A549 (cell line): ENCODE data around the gene C11orf68. TPM values are rescaled to one million over a fixed set of nuclear protein-coding genes. Genes with fewer than 3 reads are reported as not detected.

Experiments used
- ATAC-seq, 2 experiments: fragments of 200-7000 bp in 1 of 2; fragments of >200 bp in 1 of 2; cut with Nextera tagmentation in 1 of 2; cut with Tn5 transposase in 1 of 2; 3 replicates each; pipeline versions ENCODE4 v1.8.0 to v1.9.1; 2018 to 2020; ENCODE audit warnings: mild to moderate bottlenecking in 1 of 2, moderate library complexity in 1 of 2
- CTCF ChIA-PET: fragments of 300-600 bp; sonication (Branson Sonifier 250); formaldehyde crosslinking; extraction: SDS; loops from one replicate; lab custom pipeline; 2021; ENCODE audit warnings: antibody characterized with exemption, inconsistent platforms; lab: Yijun Ruan, JAX
- POLR2A ChIA-PET: fragments of 350-600 bp; formaldehyde crosslinking; extraction: SDS; loops from one replicate; lab custom pipeline; 2021; ENCODE audit warnings: antibody characterized with exemption, inconsistent platforms; lab: Yijun Ruan, JAX
- DNase-seq, 2 experiments: peaks; one replicate each; pipeline versions ENCODE4 v3.0.0 to v3.0.0-alpha.2; 2011 to 2016; ENCODE audit warnings: low read depth in 1 of 2, low spot score in 1 of 2
- FAIRE-seq: peaks from 2 replicates; lab custom pipeline; 2011; peaks lifted over from hg19 to GRCh38; lab: Jason Lieb, UNC
- H3K27ac ChIP-seq, 2 experiments: fragments of >200 bp; sonication (Bioruptor Twin); formaldehyde crosslinking; 3 replicates each; pipeline ENCODE4 v1.5.1; 2016 to 2017
- H3K4me1 ChIP-seq: fragments of >200 bp; sonication (Bioruptor Twin); formaldehyde crosslinking; 3 replicates; pipeline ENCODE4 v1.6.1; 2016
- H3K4me2 ChIP-seq: fragments of >200 bp; sonication (Bioruptor Twin); formaldehyde crosslinking; 3 replicates; pipeline ENCODE4 v1.6.1; 2016
- H3K4me3 ChIP-seq: fragments of >200 bp; sonication (Bioruptor Twin); formaldehyde crosslinking; 3 replicates; pipeline ENCODE4 v1.5.1; 2016
- H3K9me3 ChIP-seq: fragments of >200 bp; sonication (Bioruptor Twin); formaldehyde crosslinking; 3 replicates; pipeline ENCODE4 v1.6.1; 2016
- ATOH8 ChIP-seq: fragments of 250-450 bp; sonication (Bioruptor Pico); IDR thresholded peaks from 2 replicates; pipeline ENCODE4 v1.5.0; 2020; ENCODE audit warnings: low read depth, mild to moderate bottlenecking, moderate library complexity
- CBX2 ChIP-seq: fragments of 200-600 bp; sonication (generic); IDR thresholded peaks from 2 replicates; pipeline ENCODE4 v1.6.1; 2016; ENCODE audit warnings: low read depth, mild to moderate bottlenecking, borderline replicate concordance
- CHD4 ChIP-seq: fragments of 200-600 bp; sonication (generic); IDR thresholded peaks from 2 replicates; pipeline ENCODE4 v1.6.1; 2016; ENCODE audit warnings: antibody characterized with exemption, mild to moderate bottlenecking, borderline replicate concordance
- EHMT2 ChIP-seq: fragments of 200-600 bp; sonication (generic); IDR thresholded peaks from 2 replicates; pipeline ENCODE4 v1.6.1; 2016; ENCODE audit warnings: antibody characterized with exemption, low read depth, mild to moderate bottlenecking, moderate library complexity
- ESRRA ChIP-seq: fragments of 150-350 bp; IDR thresholded peaks from 2 replicates; pipeline ENCODE4 v1.6.1; 2014; ENCODE audit warnings: mild to moderate bottlenecking, low read length, borderline replicate concordance
- GATA3 ChIP-seq: IDR thresholded peaks from 2 replicates; pipeline ENCODE4 v1.6.1; 2012; ENCODE audit warnings: borderline replicate concordance
- HDAC2 ChIP-seq: fragments of 200-600 bp; sonication (generic); IDR thresholded peaks from 2 replicates; pipeline ENCODE4 v1.6.1; 2016
- HEYL ChIP-seq: fragments of 250-450 bp; sonication (Bioruptor Pico); IDR thresholded peaks from 2 replicates; pipeline ENCODE4 v1.8.0; 2021; ENCODE audit warnings: mild to moderate bottlenecking, moderate library complexity
- HMGXB4 ChIP-seq: fragments of 250-450 bp; sonication (Bioruptor Pico); IDR thresholded peaks from 2 replicates; pipeline ENCODE4 v1.5.0; 2021; ENCODE audit warnings: mild to moderate bottlenecking, moderate library complexity, borderline replicate concordance
- HOXA7 ChIP-seq: fragments of 250-450 bp; sonication (Bioruptor Pico); IDR thresholded peaks from 2 replicates; pipeline ENCODE4 v1.5.0; 2020; ENCODE audit warnings: mild to moderate bottlenecking, moderate library complexity
- JUN ChIP-seq, 2 experiments: fragments of >200 bp; sonication (Bioruptor Twin); formaldehyde crosslinking; IDR thresholded peaks; 2 replicates in 1 of 2; 3 replicates in 1 of 2; pipeline ENCODE4 v1.6.1; 2016 to 2017
- JUNB ChIP-seq: fragments of >200 bp; sonication (Bioruptor Twin); formaldehyde crosslinking; IDR thresholded peaks from 2 replicates; pipeline ENCODE4 v1.6.1; 2016
- KDM1A ChIP-seq: fragments of 200-600 bp; sonication (generic); IDR thresholded peaks from 2 replicates; pipeline ENCODE4 v1.6.1; 2016; ENCODE audit warnings: low read depth, mild to moderate bottlenecking
- MAZ ChIP-seq: fragments of 150-350 bp; IDR thresholded peaks from 2 replicates; pipeline ENCODE4 v1.6.1; 2014; ENCODE audit warnings: antibody characterized with exemption, low read depth, low read length, borderline replicate concordance
- PBX3 ChIP-seq: IDR thresholded peaks from 2 replicates; pipeline ENCODE4 v1.6.1; 2012
- POLR2A ChIP-seq: IDR thresholded peaks from 2 replicates; pipeline ENCODE4 v1.6.1; 2012; ENCODE audit warnings: mild to moderate bottlenecking, low read length
- POLR2AphosphoS2 ChIP-seq: conservative IDR thresholded peaks from 2 replicates; pipeline ENCODE4 v1.6.1; 2012; ENCODE audit warnings: low read length, improper control_type of control experiment, inconsistent platforms
- RCOR1 ChIP-seq: fragments of 150-350 bp; IDR thresholded peaks from 2 replicates; pipeline ENCODE4 v1.6.1; 2014; ENCODE audit warnings: antibody characterized with exemption, low read length, low read depth
- TFCP2L1 ChIP-seq: fragments of 250-450 bp; sonication (Bioruptor Pico); IDR thresholded peaks from 2 replicates; pipeline ENCODE4 v1.5.0; 2021; ENCODE audit warnings: mild to moderate bottlenecking
- WGBS: methylation state at CpG from one replicate; pipeline ENCODE4 v1.1.6; 2017; ENCODE audit errors: missing lambda C conversion rate; 5-methylcytosine and 5-hydroxymethylcytosine counted together
- polyA plus RNA-seq, 4 experiments: library from polyadenylated mRNA; depleted of rRNA in 3 of 4; stranded (reverse); fragments of >200 nt; fragmentation: RNase III in 1 of 4; extraction: RNeasy Plus Mini Kit Qiagen cat#74134 plus additional on column Dnase treatment in 1 of 4; gene quantifications; 2 replicates in 3 of 4; 3 replicates in 1 of 4; pipeline ENCODE4 v1.2.3, GENCODE V29; 2011 to 2017
- TF ChIP-seq, protein P1 (sequence below): fragments of >200 bp; sonication (Bioruptor Twin); formaldehyde crosslinking; IDR thresholded peaks from 3 replicates; pipeline ENCODE4 v1.5.1; 2016
- TF ChIP-seq, protein P2 (sequence below): IDR thresholded peaks from 2 replicates; pipeline ENCODE4 v1.6.1; 2012; ENCODE audit warnings: low read depth, borderline replicate concordance

C11orf68 gene
- polyA plus RNA-seq, 2 of the 4 experiments (the other 2 are of a cell fraction): 10.6 to 17.0 TPM

DNA sequence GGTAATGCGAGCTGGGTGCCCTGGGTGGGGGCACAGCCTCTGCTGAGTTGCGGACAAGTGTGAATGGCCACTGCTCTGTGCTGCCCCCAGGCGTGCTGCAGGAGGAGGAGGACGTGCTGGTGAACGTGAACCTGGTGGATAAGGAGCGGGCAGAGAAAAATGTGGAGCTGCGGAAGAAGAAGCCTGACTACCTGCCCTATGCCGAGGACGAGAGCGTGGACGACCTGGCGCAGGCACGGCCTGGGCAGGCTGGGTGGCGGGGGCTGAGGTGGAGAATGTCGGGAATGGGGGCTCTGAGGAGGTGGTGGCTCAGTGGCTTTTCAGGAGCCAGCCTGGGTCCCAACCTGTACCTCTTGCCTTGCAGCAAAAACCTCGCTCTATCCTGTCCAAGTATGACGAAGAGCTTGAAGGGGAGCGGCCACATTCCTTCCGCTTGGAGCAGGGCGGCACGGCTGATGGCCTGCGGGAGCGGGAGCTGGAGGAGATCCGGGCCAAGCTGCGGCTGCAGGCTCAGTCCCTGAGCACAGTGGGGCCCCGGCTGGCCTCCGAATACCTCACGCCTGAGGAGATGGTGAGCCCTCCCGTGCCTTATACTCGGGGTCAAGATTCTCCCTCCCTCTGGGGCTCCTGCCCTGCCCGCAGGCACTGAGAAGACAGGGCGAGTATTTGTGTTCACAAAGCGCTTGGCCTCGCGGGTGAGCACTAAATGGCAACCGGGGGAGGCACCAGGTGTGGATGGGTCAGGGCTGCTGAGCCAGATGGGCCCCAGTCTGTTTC is 47.3 kb upstream of the C11orf68 start (continued):
- no peak for TF ChIP-seq HMGXB4
- no peak for TF ChIP-seq HOXA7 (CRISPR knock-in tag)
- no peak for TF ChIP-seq HDAC2
- TF ChIP-seq HEYL (CRISPR knock-in tag): no peak

GRCh38 chr11:65964906-65965305 is 46.0 kb upstream of the C11orf68 start:
- ChIA-PET CTCF (interaction anchor here (1.3 to 6.3 kb wide), 3 partner anchors 23 to 80 kb away, joined by 4 to 35 read pairs (median 15); no protein-coding TSS in a partner anchor), POLR2A (interaction anchor here (0.6 kb wide), 1 partner anchor 66 kb away, joined by 3 read pairs; no protein-coding TSS in a partner anchor)
- H3K27ac ChIP-seq: no peak overlapping the region
- ATAC-seq (no peak), DNase-seq (no peak), FAIRE-seq (no peak)
- no peak overlapping the region for H3K4me2 ChIP-seq
- 81% methylated on average over 10 of the region's 10 CpGs for WGBS
- peaks cover 12% of the 10 kb centered on the region; the same call in 2 of the 3 replicates for H3K4me1 ChIP-seq
- no peaks in the 10 kb centered on the region for H3K9me3 ChIP-seq
- H3K4me3 ChIP-seq: no peak overlapping the region
- TF ChIP-seq POLR2A (no peak), ESRRA (no peak), CHD4 (no peak), JUN (IDR thresholded peaks at IDR 0.05) (no peak), POLR2AphosphoS2 (no peak), CBX2 (no peak), TFCP2L1 (no peak), MAZ (no peak), RCOR1 (no peak), ATOH8 (CRISPR knock-in tag) (no peak), HDAC2 (no peak), EHMT2 (no peak), PBX3 (no peak), KDM1A (no peak), JUNB (no peak), GATA3 (no peak)
- TF ChIP-seq, protein P1, sequence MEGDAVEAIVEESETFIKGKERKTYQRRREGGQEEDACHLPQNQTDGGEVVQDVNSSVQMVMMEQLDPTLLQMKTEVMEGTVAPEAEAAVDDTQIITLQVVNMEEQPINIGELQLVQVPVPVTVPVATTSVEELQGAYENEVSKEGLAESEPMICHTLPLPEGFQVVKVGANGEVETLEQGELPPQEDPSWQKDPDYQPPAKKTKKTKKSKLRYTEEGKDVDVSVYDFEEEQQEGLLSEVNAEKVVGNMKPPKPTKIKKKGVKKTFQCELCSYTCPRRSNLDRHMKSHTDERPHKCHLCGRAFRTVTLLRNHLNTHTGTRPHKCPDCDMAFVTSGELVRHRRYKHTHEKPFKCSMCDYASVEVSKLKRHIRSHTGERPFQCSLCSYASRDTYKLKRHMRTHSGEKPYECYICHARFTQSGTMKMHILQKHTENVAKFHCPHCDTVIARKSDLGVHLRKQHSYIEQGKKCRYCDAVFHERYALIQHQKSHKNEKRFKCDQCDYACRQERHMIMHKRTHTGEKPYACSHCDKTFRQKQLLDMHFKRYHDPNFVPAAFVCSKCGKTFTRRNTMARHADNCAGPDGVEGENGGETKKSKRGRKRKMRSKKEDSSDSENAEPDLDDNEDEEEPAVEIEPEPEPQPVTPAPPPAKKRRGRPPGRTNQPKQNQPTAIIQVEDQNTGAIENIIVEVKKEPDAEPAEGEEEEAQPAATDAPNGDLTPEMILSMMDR: no peak
- TF ChIP-seq, protein P2, sequence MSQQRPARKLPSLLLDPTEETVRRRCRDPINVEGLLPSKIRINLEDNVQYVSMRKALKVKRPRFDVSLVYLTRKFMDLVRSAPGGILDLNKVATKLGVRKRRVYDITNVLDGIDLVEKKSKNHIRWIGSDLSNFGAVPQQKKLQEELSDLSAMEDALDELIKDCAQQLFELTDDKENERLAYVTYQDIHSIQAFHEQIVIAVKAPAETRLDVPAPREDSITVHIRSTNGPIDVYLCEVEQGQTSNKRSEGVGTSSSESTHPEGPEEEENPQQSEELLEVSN: no peak
